NT2/D1 (cell line): Measurements from ENCODE around the gene ITGB2.

ENCODE experiments used
- YY1 ChIP-seq: IDR thresholded peaks from 2 replicates; pipeline ENCODE4 v1.6.1; 2011; ENCODE audit not compliant: insufficient read length, insufficient read depth
- ZNF274 ChIP-seq: IDR thresholded peaks from 2 replicates; pipeline ENCODE4 v1.6.1; 2011; ENCODE audit warnings: mild to moderate bottlenecking, low read depth, low read length

DNA sequence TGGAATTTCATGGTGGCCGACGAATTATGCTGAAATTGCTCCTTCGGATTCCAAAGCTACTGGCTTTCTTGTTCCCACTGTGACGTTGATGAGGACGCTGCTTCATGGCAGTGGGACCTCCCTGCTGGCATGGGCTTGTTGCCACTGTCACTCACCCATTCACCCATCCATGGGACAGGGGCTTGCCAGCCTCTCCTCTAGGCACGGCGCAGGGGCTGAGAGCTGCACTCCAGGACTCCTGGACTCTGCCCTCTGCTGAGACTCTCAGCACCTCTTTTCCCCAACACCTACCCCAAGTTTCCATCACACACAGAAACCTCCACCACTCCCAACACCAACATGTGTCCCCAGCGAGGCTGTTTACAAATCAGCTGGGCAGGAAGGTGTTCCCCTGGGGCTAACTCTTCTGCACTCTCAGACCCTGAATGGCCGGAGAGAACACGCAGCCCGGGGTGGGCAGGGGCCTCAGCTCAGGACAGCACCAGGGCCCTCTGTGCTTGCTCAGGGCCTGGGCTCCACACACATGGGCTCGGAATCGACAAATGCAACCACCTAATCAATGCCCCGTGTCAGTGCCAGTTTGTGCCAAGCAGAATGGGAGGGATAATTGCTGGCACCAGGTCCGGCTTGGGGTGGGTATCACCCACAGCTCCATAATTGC is 3.1 kb downstream of the ITGB2 start:
- no peak for TF ChIP-seq YY1
- TF ChIP-seq ZNF274 = no peak
